H1 (cell line): ENCODE data around the gene C5orf34. TPM values are rescaled to one million over a fixed set of nuclear protein-coding genes. Genes with fewer than 3 reads are reported as not detected.

Experiments
- ATF2 ChIP-seq: IDR thresholded peaks from 2 replicates; pipeline ENCODE4 v1.6.1; 2012; ENCODE audit warnings: low read length, inconsistent platforms
- CHD7 ChIP-seq: fragments of 300-600 bp; sonication (generic); IDR thresholded peaks from 2 replicates; pipeline ENCODE4 v1.7.1; 2012; ENCODE audit warnings: low read length, moderate library complexity, mild to moderate bottlenecking, inconsistent platforms; ENCODE audit not compliant: insufficient replicate concordance
- polyA plus RNA-seq, 7 experiments: library from polyadenylated mRNA; depleted of rRNA in 3 of 7; stranded (reverse) in 5 of 7; unstranded in 2 of 7; fragments of >200 nt in 5 of 7; fragments of 200-250 nt in 2 of 7; gene quantifications; 1 replicate in 5 of 7; 2 replicates in 1 of 7; 4 replicates in 1 of 7; pipeline versions ENCODE4 v1.2.1 to v1.2.3, GENCODE V29; 2011 to 2013; ENCODE audit warnings: missing spikeins in 2 of 7, mixed read lengths in 2 of 7
- total RNA-seq: library from RNA; stranded (reverse); fragmentation: NEBNext Ultra II Directional; extraction: Animal tissue kit (Norgen Biotek cat#: 25700); gene quantifications from 2 replicates; pipeline ENCODE4 v1.2.1, GENCODE V29; 2021

The C5orf34 gene
- total and polyA plus RNA-seq, 2 of the 8 experiments (the other 6 are each of a cell fraction or from before 2014, with no cell fraction given), result 6.8 to 8.6 TPM

DNA sequence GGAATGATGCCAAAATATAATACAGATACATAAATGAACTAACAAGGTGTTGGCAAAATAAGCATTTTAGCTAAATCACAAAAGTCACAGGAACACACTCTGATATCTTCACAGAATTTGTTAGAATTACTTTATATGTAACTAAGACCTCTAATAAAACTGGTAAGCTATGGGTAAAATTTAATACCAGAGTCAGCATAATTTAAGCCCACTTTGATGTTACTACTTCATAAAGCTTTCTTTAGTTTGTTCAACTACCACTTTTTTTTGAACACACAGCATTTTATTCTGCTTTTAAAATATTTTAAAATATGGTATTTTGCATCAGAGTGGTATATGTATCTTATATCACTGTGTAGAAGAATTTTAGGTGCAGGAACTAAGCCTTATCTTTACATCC, 22.0 kb upstream of the C5orf34 start (continued):
- TF ChIP-seq CHD7 (no peak), ATF2 (no peak)
